Measurements from ENCODE around the gene CDPF1. TPM values are rescaled to one million over a fixed set of nuclear protein-coding genes. Genes with fewer than 3 reads are reported as not detected.

Gene CDPF1
- total and polyA plus RNA-seq, 2 experiments from 2014 or later, result 26.4 to 44.9 TPM

- Histone ChIP-seq H3K4me3 (no peak overlapping the region), H3K9me3 (ENCODE audit: low read depth) (no peaks in the 10 kb centered on the region), H3K4me1 (ENCODE audit: low read depth) (no peaks in the 10 kb centered on the region), H3K27ac (no peak overlapping the region), H3K27me3 (no peaks in the 10 kb centered on the region), H3K36me3 (peaks cover 10% of the 10 kb centered on the region)
- no peak for DNase-seq (ENCODE audit: low read depth in 1 of 2, low spot score in 1 of 2)
- TF ChIP-seq CTCF (IDR thresholded peaks at IDR 0.05; ENCODE audit: low read depth, low read length), result no peak
These were observed 40.2 kb upstream of the CDPF1 start for GRCh38 chr22:46290121-46290842.

GRCh38 chr22:46289244-46289891 lies 39.3 kb upstream of the CDPF1 start:
- H3K4me1 ChIP-seq (ENCODE audit: low read depth), result no peaks in the 10 kb centered on the region
- TF ChIP-seq CTCF (IDR thresholded peaks at IDR 0.05; ENCODE audit: low read depth, low read length), result no peak
- peaks cover 15% of the 10 kb centered on the region for H3K36me3 ChIP-seq
- no peaks in the 10 kb centered on the region for H3K9me3 ChIP-seq (ENCODE audit: low read depth)
- no peak overlapping the region for H3K4me3 ChIP-seq
- H3K27me3 ChIP-seq, result no peaks in the 10 kb centered on the region
- DNase-seq (ENCODE audit: low read depth in 1 of 2, low spot score in 1 of 2), result no peak
- no peak overlapping the region for H3K27ac ChIP-seq

GRCh38 chr22:46288846-46289243 lies 38.8 kb upstream of the CDPF1 start:
- no peaks in the 10 kb centered on the region for H3K9me3 ChIP-seq (ENCODE audit: low read depth)
- no peak for TF ChIP-seq CTCF (IDR thresholded peaks at IDR 0.05; ENCODE audit: low read depth, low read length)
- H3K27ac ChIP-seq, result no peak overlapping the region
- no peak for DNase-seq (ENCODE audit: low read depth in 1 of 2, low spot score in 1 of 2)
- H3K27me3 ChIP-seq, result no peaks in the 10 kb centered on the region
- H3K4me1 ChIP-seq (ENCODE audit: low read depth), result no peaks in the 10 kb centered on the region
- H3K36me3 ChIP-seq, result peaks cover 20% of the 10 kb centered on the region
- no peak overlapping the region for H3K4me3 ChIP-seq

- no peak overlapping the region for H3K4me3 ChIP-seq
- peaks cover 23% of the 10 kb centered on the region for H3K36me3 ChIP-seq
- TF ChIP-seq CTCF (IDR thresholded peaks at IDR 0.05; ENCODE audit: low read depth, low read length), result no peak
- H3K4me1 ChIP-seq (ENCODE audit: low read depth), result no peaks in the 10 kb centered on the region
- no peaks in the 10 kb centered on the region for H3K27me3 ChIP-seq
- no peak for DNase-seq (ENCODE audit: low read depth in 1 of 2, low spot score in 1 of 2)
- H3K9me3 ChIP-seq (ENCODE audit: low read depth), result no peaks in the 10 kb centered on the region
- no peak overlapping the region for H3K27ac ChIP-seq
These were observed 38.0 kb upstream of the CDPF1 start for GRCh38 chr22:46287873-46288751.

- TF ChIP-seq CTCF (IDR thresholded peaks at IDR 0.05; ENCODE audit: low read depth, low read length), result no peak
- no peak for DNase-seq (ENCODE audit: low read depth in 1 of 2, low spot score in 1 of 2)
- no peak overlapping the region for H3K27ac ChIP-seq
- no peaks in the 10 kb centered on the region for H3K4me1 ChIP-seq (ENCODE audit: low read depth)
- H3K27me3 ChIP-seq, result no peaks in the 10 kb centered on the region
- H3K36me3 ChIP-seq, result peaks cover 19% of the 10 kb centered on the region
- no peaks in the 10 kb centered on the region for H3K9me3 ChIP-seq (ENCODE audit: low read depth)
- H3K4me3 ChIP-seq, result no peak overlapping the region
These were observed 37.1 kb upstream of the CDPF1 start for GRCh38 chr22:46286941-46287872.
